Measurements from ENCODE around the gene FNDC3B.
"Not testable (repeated sequence)": the region's sequence is repeated elsewhere in the genome, so short reads cannot be mapped to it uniquely, and the experiment has no call there.

Gene FNDC3B

DNA sequence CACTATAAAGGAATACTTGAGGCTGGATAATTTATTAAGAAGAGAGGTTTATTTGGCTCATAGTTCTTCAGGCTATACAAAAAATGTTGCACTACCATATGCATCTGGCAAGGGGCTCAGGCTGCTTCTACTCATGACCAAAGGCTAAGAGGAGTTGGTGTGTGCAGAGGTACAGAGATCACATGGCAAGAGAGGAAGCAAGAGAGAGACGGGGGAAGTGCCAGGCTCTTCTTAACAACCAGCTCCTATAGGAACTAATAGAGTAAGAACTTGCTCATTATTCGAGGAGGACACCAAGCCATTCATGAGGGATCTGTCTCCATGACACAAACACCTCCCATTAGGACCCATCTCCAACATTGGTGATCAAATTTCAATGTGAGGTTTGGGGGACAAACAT is 6.0 kb upstream of the FNDC3B start:
- DNase-seq (ENCODE audit: low read depth) = no peak

DNA sequence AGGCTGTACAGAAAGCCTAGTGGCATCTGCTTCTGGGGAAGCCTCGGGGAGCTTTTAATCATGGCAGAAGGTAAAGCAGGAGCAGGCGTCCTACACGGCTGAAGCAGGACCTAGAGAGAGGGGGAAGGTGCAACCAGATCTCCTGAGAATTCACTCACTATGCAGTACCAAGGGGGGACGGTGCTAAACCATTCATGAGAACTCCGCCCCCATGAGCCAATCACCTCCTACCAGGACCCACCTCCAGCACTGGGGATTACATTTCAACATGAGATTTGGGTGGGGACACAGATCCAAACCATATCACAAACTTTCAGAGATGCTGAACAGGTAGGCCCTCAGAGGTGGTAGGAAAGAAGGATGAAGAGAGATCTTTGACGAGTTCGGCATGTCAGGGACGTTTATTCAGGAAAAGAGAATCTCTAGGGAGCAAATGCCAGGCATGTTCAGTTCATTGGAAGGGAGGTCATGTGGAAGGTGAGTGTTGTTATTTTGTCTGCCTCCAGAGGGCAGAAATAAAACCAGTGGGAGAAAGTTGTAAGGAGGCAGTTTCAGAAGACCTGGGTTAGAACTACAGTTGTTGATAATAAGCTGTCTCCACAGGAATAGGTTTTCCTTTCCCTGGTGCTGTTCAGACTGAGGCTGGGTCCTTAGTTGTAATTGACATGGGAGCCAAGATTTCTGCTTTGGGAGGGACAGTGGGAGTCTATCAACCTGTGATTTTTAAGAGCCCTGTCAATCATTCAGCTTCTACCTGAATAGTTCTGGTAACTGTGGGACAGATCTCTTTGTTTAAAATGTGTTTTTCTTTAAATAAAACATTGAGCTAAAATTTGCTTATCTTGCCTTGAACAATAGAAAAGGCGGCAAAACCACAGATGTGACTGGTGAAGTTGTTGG is 4.3 kb upstream of the FNDC3B start:
- no peak for DNase-seq (ENCODE audit: low read depth)

DNA sequence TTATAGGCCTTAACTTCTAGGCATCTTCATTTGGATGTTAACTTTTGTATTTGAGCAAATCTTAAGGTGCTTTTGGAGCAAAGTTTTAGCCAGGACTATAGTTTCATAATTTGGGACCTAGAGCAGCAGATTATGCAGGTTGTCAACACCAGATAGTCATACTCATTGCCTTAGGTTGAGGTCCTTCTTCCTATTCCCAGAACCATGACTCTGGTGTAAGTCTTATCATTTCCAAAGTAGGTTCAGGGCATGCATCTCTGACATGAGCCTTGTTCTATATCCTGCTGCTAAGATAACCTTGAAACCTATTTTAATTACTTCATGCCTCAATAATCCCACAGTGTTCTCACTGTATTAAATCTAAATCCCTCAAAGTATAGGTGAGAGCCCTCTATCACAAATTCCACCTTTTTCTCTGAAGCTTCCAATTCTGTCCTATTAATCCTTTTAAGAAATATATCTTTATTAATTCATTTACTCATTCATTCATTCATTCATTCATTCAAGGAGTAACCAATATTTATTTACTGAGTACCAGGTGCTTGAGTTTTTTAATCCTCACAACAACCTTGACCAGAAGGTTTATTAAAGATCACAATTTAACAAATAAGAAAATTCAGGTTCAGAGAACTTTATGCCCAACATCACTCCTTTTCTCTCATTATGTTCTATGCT is 2.7 kb upstream of the FNDC3B start:
- no peak for DNase-seq (ENCODE audit: low read depth)

DNA sequence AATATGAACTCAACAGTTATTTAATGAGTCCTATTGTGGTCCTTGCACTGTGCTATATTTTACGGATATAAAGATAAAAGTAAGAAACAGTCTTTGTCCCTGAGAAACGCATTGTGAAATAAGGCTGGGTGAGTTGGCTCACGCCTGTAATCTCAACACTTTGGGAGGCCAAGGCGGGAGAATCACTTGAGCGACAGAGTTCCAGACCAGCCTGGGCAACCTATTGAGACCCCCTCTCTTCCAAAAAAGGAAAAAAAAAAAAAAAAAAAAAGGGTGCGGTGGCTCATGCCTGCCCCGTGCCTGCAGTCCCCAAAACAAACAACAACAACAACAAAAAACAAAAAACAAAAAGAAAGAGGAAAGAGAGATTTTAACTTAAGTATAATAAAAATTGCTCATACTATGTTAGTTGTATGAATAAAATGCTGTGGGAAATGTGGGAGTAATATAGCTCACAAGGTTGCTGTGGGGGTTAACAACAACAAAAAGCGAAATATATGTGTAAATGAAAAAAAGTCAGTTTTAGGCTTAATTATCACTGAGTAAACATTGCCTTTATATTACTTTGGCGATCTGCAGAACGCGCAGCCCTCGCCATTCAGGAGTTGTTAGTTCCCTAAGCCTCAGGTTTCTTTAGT is 461 bp upstream of the FNDC3B start:
- no peak for DNase-seq (ENCODE audit: low read depth)

- DNase-seq (ENCODE audit: low read depth) = no peak
These were observed 951 bp downstream of the FNDC3B start for GRCh38 chr3:172040078-172040980.

- no peak for DNase-seq (ENCODE audit: low read depth)
These were observed 1.9 kb downstream of the FNDC3B start for GRCh38 chr3:172040981-172041963.

GRCh38 chr3:172042136-172042662 is 2.8 kb downstream of the FNDC3B start:
- no peak for DNase-seq (ENCODE audit: low read depth)

GRCh38 chr3:172042663-172043179 is 3.3 kb downstream of the FNDC3B start:
- DNase-seq (ENCODE audit: low read depth) = not testable (repeated sequence)

- no peak for DNase-seq (ENCODE audit: low read depth)
These were observed 3.9 kb downstream of the FNDC3B start for GRCh38 chr3:172043233-172043632.

DNA sequence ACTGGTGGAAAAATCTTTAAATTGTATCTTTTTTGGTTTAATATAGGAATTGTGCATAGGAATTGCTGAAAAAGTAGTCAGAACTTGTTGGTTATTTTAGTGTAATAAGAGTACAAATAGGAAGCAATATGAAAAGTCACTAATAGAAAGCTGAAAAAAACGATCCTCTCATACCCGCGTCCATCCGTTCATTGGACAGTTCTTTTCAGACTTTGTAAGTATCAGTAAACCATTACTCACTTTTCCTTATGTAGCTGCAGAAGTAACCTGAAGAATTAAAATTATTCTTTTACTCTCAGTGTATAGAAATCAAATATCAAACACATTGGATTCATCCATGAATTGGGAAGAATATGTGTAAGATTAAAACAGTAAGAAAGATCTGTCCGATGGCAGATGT is 4.4 kb downstream of the FNDC3B start:
- DNase-seq (ENCODE audit: low read depth) = no peak

DNA sequence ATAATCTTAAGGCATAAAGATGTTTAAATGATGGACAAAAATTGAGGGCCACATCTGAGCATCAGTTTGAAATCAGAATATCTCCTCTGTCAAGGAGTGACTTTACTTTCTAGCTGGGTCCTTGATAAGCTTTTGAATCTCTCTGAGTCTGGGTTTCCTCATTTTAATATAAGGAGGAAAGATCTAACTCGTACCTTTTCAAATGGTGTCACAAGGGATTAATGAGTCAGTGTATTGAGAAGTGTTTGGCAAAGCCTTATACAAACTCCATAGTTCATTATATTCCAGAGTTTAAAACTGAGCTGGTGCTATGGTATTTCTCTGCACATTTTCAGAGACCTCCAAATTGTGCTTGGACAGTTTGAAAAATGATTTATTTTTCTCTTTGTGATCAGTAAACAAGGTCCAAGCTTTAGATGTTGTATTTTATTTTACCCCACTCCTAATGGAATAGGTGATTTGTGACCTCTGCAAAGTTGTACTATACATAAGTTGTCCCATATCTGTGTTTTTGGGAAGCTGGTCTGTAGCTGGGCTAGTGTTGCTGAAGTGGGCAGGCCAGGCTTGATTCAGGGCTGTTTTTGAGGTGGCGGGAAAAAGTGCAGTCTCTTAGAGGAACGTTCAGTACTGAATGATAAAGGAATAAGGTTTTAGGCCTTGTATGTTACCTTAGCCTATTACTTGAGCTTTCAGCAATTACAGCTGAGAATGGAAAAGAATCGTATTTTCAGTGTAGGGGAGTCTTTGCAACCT is 5.6 kb downstream of the FNDC3B start:
- DNase-seq (ENCODE audit: low read depth) = no peak

DNA sequence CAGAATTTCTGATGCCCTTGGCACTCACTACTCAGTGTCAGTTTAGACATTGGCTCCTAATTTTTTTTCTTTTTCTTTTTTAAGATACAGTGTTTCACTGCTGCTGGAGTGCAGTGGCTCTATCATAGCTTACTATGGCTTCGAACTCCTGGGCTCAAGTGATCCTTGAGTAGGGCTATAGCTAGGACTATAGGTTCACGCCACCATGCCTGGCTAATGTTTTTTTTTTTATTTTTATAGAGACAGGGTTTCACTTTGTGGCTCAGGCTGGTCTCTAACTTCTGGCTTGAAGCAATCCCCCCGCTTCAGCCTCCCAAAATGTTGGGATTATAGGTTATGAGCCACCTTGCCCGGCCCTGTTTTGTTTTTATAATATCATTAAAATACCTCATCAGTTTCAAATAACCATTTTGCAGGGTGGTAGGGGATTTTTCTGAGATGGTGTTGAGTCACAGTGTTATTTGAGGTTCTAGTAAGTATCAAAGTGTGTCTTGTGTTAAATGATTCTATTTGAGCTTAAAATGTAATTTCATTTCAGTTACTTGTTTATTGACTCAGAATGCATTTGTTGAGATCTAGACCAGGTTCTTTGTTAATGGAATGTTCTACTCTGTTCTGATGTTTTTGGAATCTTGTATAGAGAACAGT is 7.0 kb downstream of the FNDC3B start:
- DNase-seq (ENCODE audit: low read depth) = no peak

- DNase-seq (ENCODE audit: low read depth) = no peak
These were observed 8.3 kb downstream of the FNDC3B start for GRCh38 chr3:172047567-172048115.

- no peak for DNase-seq (ENCODE audit: low read depth)
These were observed 9.2 kb downstream of the FNDC3B start for GRCh38 chr3:172048599-172048998.

GRCh38 chr3:172051310-172051956 is 12.1 kb downstream of the FNDC3B start:
- DNase-seq (ENCODE audit: low read depth) = no peak

DNA sequence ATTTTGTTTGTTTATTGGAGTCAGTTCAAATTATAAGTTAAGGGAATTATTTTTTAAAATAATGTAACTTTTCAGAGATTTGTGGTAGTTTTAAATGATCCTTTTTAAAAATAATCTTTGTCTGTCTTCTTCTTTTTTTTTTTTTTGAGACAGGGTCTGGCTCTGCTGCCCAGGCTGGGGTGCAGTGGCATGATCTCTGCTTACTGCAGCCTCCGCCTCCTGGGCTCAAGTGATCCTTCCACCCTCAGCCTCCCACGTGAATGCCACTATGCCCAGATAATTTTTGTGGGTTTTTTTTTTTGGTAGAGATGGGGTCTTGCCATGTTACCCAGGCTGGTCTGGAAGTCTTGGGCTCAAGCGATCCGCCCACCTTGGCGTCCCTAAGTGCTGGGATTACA is 12.6 kb downstream of the FNDC3B start:
- no peak for DNase-seq (ENCODE audit: low read depth)

GRCh38 chr3:172052405-172052804 is 13.0 kb downstream of the FNDC3B start:
- DNase-seq (ENCODE audit: low read depth) = no peak

DNA sequence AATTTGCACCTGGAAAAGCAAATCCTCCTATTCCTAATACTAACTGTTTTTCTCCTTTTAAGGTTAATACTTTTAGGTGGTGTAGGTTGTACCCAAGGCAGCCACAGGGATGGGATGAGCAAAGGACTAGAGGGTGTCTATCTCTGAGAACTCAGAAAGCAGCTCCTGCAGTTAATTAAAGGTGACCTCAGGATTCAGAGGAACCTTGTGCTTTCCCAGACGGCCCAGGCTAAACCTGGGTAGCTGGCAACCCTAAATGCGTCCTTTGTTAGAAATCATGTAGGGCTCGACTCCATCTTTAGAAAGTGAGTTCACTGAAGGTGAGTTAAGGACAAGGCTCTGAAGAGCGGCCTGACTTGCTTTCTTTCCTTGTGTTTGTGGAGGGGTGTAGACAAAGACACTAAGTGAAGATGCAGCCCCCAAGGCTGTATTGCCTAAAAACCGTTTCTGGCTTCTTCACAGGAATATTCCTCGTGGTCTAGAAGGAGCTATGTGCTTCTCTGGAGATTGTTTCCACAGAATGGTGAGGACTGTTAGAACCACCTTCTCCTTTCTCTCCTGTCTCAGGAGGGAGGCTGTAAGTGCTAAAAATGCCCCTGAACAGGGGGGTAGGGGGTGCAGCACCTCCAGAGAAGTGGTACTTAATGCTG is 14.9 kb downstream of the FNDC3B start:
- DNase-seq (ENCODE audit: low read depth) = no peak

All from HS-5 (cell line).